Activated CD4-positive, alpha-beta T cell treated with anti-CD3 and anti-CD28 coated beads, Interleukin-2, Interleukin-6, amounts not matched to agents 100 ng/mL and 50 ng/mL, durations not matched to agents 16 hours and 8 hours (primary cell): Measurements from ENCODE around the gene GATA3.
A peak's percentile ranks its signal among the peaks of the same experiment; 100 is the strongest.

Experiments used
- DNase-seq: peaks from one replicate; pipeline ENCODE4 v3.0.0-alpha.2; 2020

The GATA3 gene

GRCh38 chr10:8052341-8052955, 2.0 kb upstream of the GATA3 start:
- DNase-seq = no peak

- no peak for DNase-seq
These were observed 1.5 kb upstream of the GATA3 start for GRCh38 chr10:8052956-8053445.

- DNase-seq = peak; percentile 97
These were observed 843 bp upstream of the GATA3 start for GRCh38 chr10:8053446-8054243.

- DNase-seq = no peak
These were observed 319 bp upstream of the GATA3 start for GRCh38 chr10:8054244-8054493.

- peak; percentile 54 for DNase-seq
These were observed 1.2 kb downstream of the GATA3 start for GRCh38 chr10:8055420-8056349.

- DNase-seq = no peak
These were observed 1.9 kb downstream of the GATA3 start for GRCh38 chr10:8056378-8056777.

- DNase-seq = peak; percentile 82
These were observed 2.4 kb downstream of the GATA3 start for GRCh38 chr10:8056871-8057331.

- no peak for DNase-seq
These were observed 3.3 kb downstream of the GATA3 start for GRCh38 chr10:8057636-8058273.

GRCh38 chr10:8058274-8059111, 4.0 kb downstream of the GATA3 start:
- DNase-seq = no peak

- DNase-seq = no peak
These were observed 4.9 kb downstream of the GATA3 start for GRCh38 chr10:8059191-8059936.

- DNase-seq = peak; percentile 92
These were observed 5.7 kb downstream of the GATA3 start for GRCh38 chr10:8060010-8060703.

GRCh38 chr10:8060704-8061121, 6.2 kb downstream of the GATA3 start:
- no peak for DNase-seq

- DNase-seq = peak; percentile 72
These were observed 7.1 kb downstream of the GATA3 start for GRCh38 chr10:8061274-8062211.

GRCh38 chr10:8063128-8063908, 8.8 kb downstream of the GATA3 start:
- no peak for DNase-seq

- DNase-seq = no peak
These were observed 9.4 kb downstream of the GATA3 start for GRCh38 chr10:8063935-8064334.

- no peak for DNase-seq
These were observed 9.9 kb downstream of the GATA3 start for GRCh38 chr10:8064436-8064835.

- peak; percentile 66 for DNase-seq
These were observed 11.2 kb downstream of the GATA3 start for GRCh38 chr10:8065651-8066050.

- DNase-seq = peak; percentile 39
These were observed 11.6 kb downstream of the GATA3 start for GRCh38 chr10:8066124-8066523.

- DNase-seq = no peak
These were observed 12.3 kb downstream of the GATA3 start for GRCh38 chr10:8066797-8067196.
